ENCODE results near the gene EZR. TPM values are rescaled to one million over a fixed set of nuclear protein-coding genes. Genes with fewer than 3 reads are reported as not detected.
A peak's percentile ranks its signal among the peaks of the same experiment; 100 is the strongest.

Gene EZR
- total and polyA plus RNA-seq, 2 of the 13 experiments (the other 11 are each of a cell fraction or from before 2014, with no cell fraction given): 34.7 to 60.3 TPM

GRCh38 chr6:158803733-158804143, 15.4 kb downstream of the EZR start (continued):
- no peak for TF ChIP-seq E2F1 (CRISPR knock-in tag; IDR thresholded peaks at IDR 0.05)

DNA sequence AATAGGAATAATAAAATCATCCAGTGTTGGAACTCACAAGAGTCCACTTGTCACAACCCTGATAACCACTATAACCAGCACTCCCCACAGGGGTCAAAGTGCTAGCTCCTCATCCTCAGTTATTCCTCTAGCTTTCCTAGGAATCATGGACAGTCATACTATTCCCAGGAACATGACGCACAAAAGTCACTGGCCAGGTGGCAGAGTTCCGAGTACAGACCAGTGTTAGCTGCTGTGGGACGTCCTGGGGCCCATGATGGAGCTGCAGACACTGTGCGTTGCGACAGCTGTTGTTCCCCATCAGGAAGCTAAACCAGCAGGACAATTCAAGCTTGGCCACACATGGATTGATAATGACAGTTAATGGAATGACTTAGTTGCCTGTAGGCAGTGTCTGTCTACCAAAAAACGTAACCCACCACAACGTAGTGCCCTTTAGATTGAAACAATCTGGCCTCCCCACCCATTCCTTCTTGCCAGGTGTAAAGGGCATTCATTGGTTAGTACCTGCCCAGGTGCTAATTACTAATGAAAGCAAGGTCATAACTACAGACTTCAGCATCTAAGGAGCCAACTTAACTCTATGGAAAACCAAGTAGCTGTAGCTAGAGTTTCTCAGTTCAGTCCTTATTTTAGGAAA, 17.4 kb downstream of the EZR start:
- Histone ChIP-seq H3K79me2 (ENCODE audit: insufficient read depth, low read length) (peaks cover 67% of the 10 kb centered on the region), H3K36me3 (replicated peaks in 1 of 2; ENCODE audit: control insufficient read depth in 1 of 2, insufficient read depth in 2 of 2, low read length in 2 of 2) (no peaks in the 10 kb centered on the region; a peak in 1 of 5 replicates), H3K9me3 (ENCODE audit: low read length) (no peaks in the 10 kb centered on the region), H2AFZ (ENCODE audit: low read length) (no peak overlapping the region), H3K4me2 (ENCODE audit: low read depth, low read length) (no peak overlapping the region), H3K4me1 (ENCODE audit: insufficient read depth, low read length) (peaks cover 73% of the 10 kb centered on the region), H3K4me3 (replicated peaks in 1 of 3; ENCODE audit: insufficient read depth in 1 of 3, low read depth in 2 of 3, low read length in 3 of 3) (no peak overlapping the region), H3K27me3 (ENCODE audit: control insufficient read depth in 1 of 2, insufficient read depth in 2 of 2, low read length in 2 of 2) (no peaks in the 10 kb centered on the region), H3K9ac (ENCODE audit: insufficient read depth, low read depth, low read length) (no peak overlapping the region), H4K20me1 (ENCODE audit: insufficient read depth, low read length) (peaks cover 17% of the 10 kb centered on the region), H3K27ac (ENCODE audit: extremely low read length, insufficient read depth, low read length) (no peak overlapping the region)
- DNase-seq (ENCODE audit: low spot score) (no peak), FAIRE-seq (no peak), ATAC-seq (peak; percentile 24; the same call in 2 of the 3 replicates)
- TF ChIP-seq TOPORS (CRISPR knock-in tag; IDR thresholded peaks at IDR 0.05) (no peak), HNF4A (CRISPR knock-in tag; IDR thresholded peaks at IDR 0.05) (0 out of 2 replicates have a peak, but pooled peaks have one; percentile 22)
- ChIA-PET CTCF (ENCODE audit: low intra/inter-chr PET ratio, low total read pairs) (no interaction called here), POLR2A (interaction anchor here (1.1 to 1.2 kb wide), 2 partner anchors 10 to 16 kb away, joined by 3 to 4 read pairs; no protein-coding TSS in a partner anchor)
- in situ Hi-C loops (cut with HindIII; ENCODE audit: extremely low pct_ligation_motif_present, low pct_unique_long_range_greater_than_20kb): no loop called here
- intact Hi-C loops (cut with micrococcal nuclease; ENCODE audit: unreplicated experiment): no loop called here
- no TSS peak for BruUV-seq (replicated peaks)
- WGBS (ENCODE audit: low lambda C conversion rate): 96% methylated on average over 7 of the region's 7 CpGs
